ENCODE results near the gene PI4KA. TPM values are rescaled to one million over a fixed set of nuclear protein-coding genes. Genes with fewer than 3 reads are reported as not detected.

PI4KA gene
- total RNA-seq, 2 donors from 2014 or later, result 42.5 to 47.2 TPM

GRCh38 chr22:20816559-20816958 is 42.1 kb downstream of the PI4KA start:
- ATAC-seq (no peak), DNase-seq (no peak)
- 95 to 98% methylated on average over 6 of the region's 6 CpGs for WGBS, 2 donors
- Histone ChIP-seq H3K9me3 (no peaks in the 10 kb centered on the region), H3K4me1 (no peaks in the 10 kb centered on the region), H3K36me3 (replicated peaks in 1 of 2; ENCODE audit: insufficient read depth in 1 of 2, low read depth in 2 of 2) (peaks cover 0 to 22% of the 10 kb centered on the region in 2 donors), H3K4me3 (no peak overlapping the region), H3K27me3 (no peaks in the 10 kb centered on the region), H3K27ac (no peak overlapping the region)
- no peak for TF ChIP-seq POLR2A (IDR thresholded peaks at IDR 0.05)
- no peak for TF ChIP-seq CTCF (IDR thresholded peaks at IDR 0.05)
- intact Hi-C loops (cut with DNase I), result no loop called here

- Histone ChIP-seq H3K9me3 (no peaks in the 10 kb centered on the region), H3K27me3 (no peaks in the 10 kb centered on the region), H3K27ac (no peak overlapping the region), H3K4me1 (no peaks in the 10 kb centered on the region), H3K36me3 (replicated peaks in 1 of 2; ENCODE audit: insufficient read depth in 1 of 2, low read depth in 2 of 2) (peaks cover 0 to 26% of the 10 kb centered on the region in 2 donors), H3K4me3 (no peak overlapping the region)
- DNase-seq (no peak), ATAC-seq (no peak)
- TF ChIP-seq CTCF (IDR thresholded peaks at IDR 0.05), result no peak
- no peak for TF ChIP-seq POLR2A (IDR thresholded peaks at IDR 0.05)
- WGBS, 2 donors, result 90 to 93% methylated on average over 9 of the region's 9 CpGs
- intact Hi-C loops (cut with DNase I), result no loop called here
These were observed 43.0 kb downstream of the PI4KA start for GRCh38 chr22:20815477-20816050.

GRCh38 chr22:20814221-20814808 is 44.3 kb downstream of the PI4KA start:
- TF ChIP-seq POLR2A (IDR thresholded peaks at IDR 0.05), result no peak
- no peak for TF ChIP-seq CTCF (IDR thresholded peaks at IDR 0.05)
- no peak overlapping the region for H3K4me3 ChIP-seq
- intact Hi-C loops (cut with DNase I), result no loop called here
- no peaks in the 10 kb centered on the region for H3K4me1 ChIP-seq
- no peak for ATAC-seq
- H3K27ac ChIP-seq, result no peak overlapping the region
- no peak for DNase-seq
- 86 to 90% methylated on average over 5 of the region's 5 CpGs for WGBS, 2 donors
- H3K9me3 ChIP-seq, result no peaks in the 10 kb centered on the region
- H3K36me3 ChIP-seq (replicated peaks in 1 of 2; ENCODE audit: insufficient read depth in 1 of 2, low read depth in 2 of 2), result peaks cover 0 to 24% of the 10 kb centered on the region in 2 donors
- H3K27me3 ChIP-seq, result no peaks in the 10 kb centered on the region

- Histone ChIP-seq H3K27ac (no peak overlapping the region), H3K9me3 (no peaks in the 10 kb centered on the region), H3K27me3 (no peaks in the 10 kb centered on the region), H3K4me3 (no peak overlapping the region), H3K36me3 (replicated peaks in 1 of 2; ENCODE audit: insufficient read depth in 1 of 2, low read depth in 2 of 2) (peaks cover 0 to 17% of the 10 kb centered on the region in 2 donors), H3K4me1 (no peaks in the 10 kb centered on the region)
- intact Hi-C loops (cut with DNase I), result no loop called here
- no peak for ATAC-seq
- 89 to 94% methylated on average over 4 of the region's 4 CpGs for WGBS, 2 donors
- TF ChIP-seq POLR2A (IDR thresholded peaks at IDR 0.05) (no peak), CTCF (IDR thresholded peaks at IDR 0.05) (no peak)
- no peak for DNase-seq
These were observed 45.6 kb downstream of the PI4KA start for GRCh38 chr22:20813056-20813455.

Measured in body of pancreas (tissue), 4 donors.